MM.1S (cell line): ENCODE measurements around the gene ICA1L.

ENCODE experiments used
- EZH2 ChIP-seq: fragments of 300-600 bp; sonication (generic); optimal IDR thresholded peaks from 2 replicates; pipeline ENCODE3; 2017; ENCODE audit warnings: low read depth, mild to moderate bottlenecking, antibody characterized with exemption, low read length, mixed read lengths
- EZH2phosphoT487 ChIP-seq: fragments of 300-600 bp; sonication (generic); IDR thresholded peaks from 2 replicates; pipeline ENCODE4 v1.6.1; 2018; ENCODE audit warnings: antibody characterized with exemption, low read length
- TF ChIP-seq, protein P1 (sequence below): fragments of 300-600 bp; sonication (generic); IDR thresholded peaks from 2 replicates; pipeline ENCODE4 v1.5.1; 2016; ENCODE audit warnings: antibody characterized with exemption, low read length, mixed read lengths

- TF ChIP-seq, protein P1, sequence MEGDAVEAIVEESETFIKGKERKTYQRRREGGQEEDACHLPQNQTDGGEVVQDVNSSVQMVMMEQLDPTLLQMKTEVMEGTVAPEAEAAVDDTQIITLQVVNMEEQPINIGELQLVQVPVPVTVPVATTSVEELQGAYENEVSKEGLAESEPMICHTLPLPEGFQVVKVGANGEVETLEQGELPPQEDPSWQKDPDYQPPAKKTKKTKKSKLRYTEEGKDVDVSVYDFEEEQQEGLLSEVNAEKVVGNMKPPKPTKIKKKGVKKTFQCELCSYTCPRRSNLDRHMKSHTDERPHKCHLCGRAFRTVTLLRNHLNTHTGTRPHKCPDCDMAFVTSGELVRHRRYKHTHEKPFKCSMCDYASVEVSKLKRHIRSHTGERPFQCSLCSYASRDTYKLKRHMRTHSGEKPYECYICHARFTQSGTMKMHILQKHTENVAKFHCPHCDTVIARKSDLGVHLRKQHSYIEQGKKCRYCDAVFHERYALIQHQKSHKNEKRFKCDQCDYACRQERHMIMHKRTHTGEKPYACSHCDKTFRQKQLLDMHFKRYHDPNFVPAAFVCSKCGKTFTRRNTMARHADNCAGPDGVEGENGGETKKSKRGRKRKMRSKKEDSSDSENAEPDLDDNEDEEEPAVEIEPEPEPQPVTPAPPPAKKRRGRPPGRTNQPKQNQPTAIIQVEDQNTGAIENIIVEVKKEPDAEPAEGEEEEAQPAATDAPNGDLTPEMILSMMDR, result no peak
- TF ChIP-seq EZH2 (no peak), EZH2phosphoT487 (no peak)
These were observed 46.7 kb downstream of the ICA1L start for GRCh38 chr2:202824901-202825300.
